ENCODE data around the gene SAXO1. TPM values are rescaled to one million over a fixed set of nuclear protein-coding genes. Genes with fewer than 3 reads are reported as not detected.

The SAXO1 gene
- total and polyA plus RNA-seq, 4 donors, result under 0.01 to 0.05 (median 0.01) TPM; not detected in 1

GRCh38 chr9:18923167-18923566, 109.8 kb downstream of the SAXO1 start:
- no peaks in the 10 kb centered on the region for H3K27me3 ChIP-seq (ENCODE audit: control insufficient read depth in 4 of 4, insufficient read depth in 4 of 4, low read length in 3 of 4)
- DNase-seq (ENCODE audit: low spot score), result no peak
- H3K9me3 ChIP-seq (ENCODE audit: control insufficient read depth in 4 of 4, low read length in 3 of 4), result no peaks in the 10 kb centered on the region
- TF ChIP-seq MAX (IDR thresholded peaks at IDR 0.05) (no peak), JUND (IDR thresholded peaks at IDR 0.05) (no peak), CTCF (IDR thresholded peaks at IDR 0.05; ENCODE audit: low read depth, low read length, missing input control) (no peak), EGR1 (IDR thresholded peaks at IDR 0.05; ENCODE audit: low read depth in 2 of 2) (no peak), SP1 (IDR thresholded peaks at IDR 0.05) (no peak), GABPA (IDR thresholded peaks at IDR 0.05 in 1 of 2, conservative IDR thresholded peaks at IDR 0.05 in 1 of 2) (no peak), HNF4A (conservative IDR thresholded peaks at IDR 0.05) (no peak), NR2F2 (IDR thresholded peaks at IDR 0.05) (no peak), FOXA2 (IDR thresholded peaks at IDR 0.05) (no peak), YY1 (IDR thresholded peaks at IDR 0.05) (no peak), RAD21 (IDR thresholded peaks at IDR 0.05) (no peak), RXRA (IDR thresholded peaks at IDR 0.05) (no peak), HNF4G (IDR thresholded peaks at IDR 0.05) (no peak), ATF3 (IDR thresholded peaks at IDR 0.05) (no peak), TAF1 (conservative IDR thresholded peaks at IDR 0.05) (no peak), REST (IDR thresholded peaks at IDR 0.05) (no peak), ZBTB33 (IDR thresholded peaks at IDR 0.05) (no peak), FOXA1 (IDR thresholded peaks at IDR 0.05) (no peak)
- H3K9ac ChIP-seq (ENCODE audit: low read depth in 1 of 2, low read length in 2 of 2), result no peak overlapping the region
- H3K27ac ChIP-seq (ENCODE audit: low read depth in 1 of 2, low read length in 2 of 2), result no peak overlapping the region
- no peak overlapping the region for H3K4me3 ChIP-seq (ENCODE audit: low read depth in 1 of 3, low read length in 3 of 3)
- H3K36me3 ChIP-seq (ENCODE audit: control insufficient read depth in 4 of 4, insufficient read depth in 3 of 4, low read depth in 1 of 4, low read length in 3 of 4), result no peaks in the 10 kb centered on the region
- no peaks in the 10 kb centered on the region for H3K4me1 ChIP-seq (ENCODE audit: control insufficient read depth in 4 of 4, insufficient read depth in 4 of 4, low read length in 3 of 4)
- 71% methylated on average over 2 of the region's 2 CpGs for WGBS
